ENCODE data around the gene ANKRD13A. TPM values are rescaled to one million over a fixed set of nuclear protein-coding genes. Genes with fewer than 3 reads are reported as not detected.

The ANKRD13A gene
- total and polyA plus RNA-seq, 12 donors, result 14.0 to 29.0 (median 18.6) TPM

DNA sequence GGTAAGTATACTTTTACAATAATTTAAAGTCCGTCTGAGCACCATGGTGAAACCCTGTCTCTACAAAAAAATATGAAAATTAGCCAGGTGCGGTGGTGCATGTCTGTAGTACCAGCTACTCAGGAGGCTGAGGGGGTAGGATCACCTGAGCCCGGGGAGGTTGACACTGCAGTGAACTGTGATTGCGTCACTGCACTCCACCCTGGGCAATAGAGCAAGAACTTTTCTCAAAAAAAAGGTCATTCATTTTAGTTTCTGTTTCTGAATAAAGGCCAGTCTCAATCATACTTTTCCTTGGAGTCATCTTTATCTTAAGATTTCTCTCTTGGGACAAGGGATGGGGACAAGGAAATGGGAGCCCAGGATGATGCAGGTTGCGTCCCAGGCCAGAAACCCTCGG, 12.9 kb downstream of the ANKRD13A start:
- WGBS, 2 donors, result 88 to 97% methylated on average over 6 of the region's 6 CpGs
- H3K27me3 ChIP-seq, result no peaks in the 10 kb centered on the region
- intact Hi-C loops (cut with DNase I), result no loop called here
- peaks cover 0 to 54% (median 24%) of the 10 kb centered on the region in 9 donors for H3K36me3 ChIP-seq
- H3K4me3 ChIP-seq, result no peak overlapping the region
- TF ChIP-seq, protein P1, sequence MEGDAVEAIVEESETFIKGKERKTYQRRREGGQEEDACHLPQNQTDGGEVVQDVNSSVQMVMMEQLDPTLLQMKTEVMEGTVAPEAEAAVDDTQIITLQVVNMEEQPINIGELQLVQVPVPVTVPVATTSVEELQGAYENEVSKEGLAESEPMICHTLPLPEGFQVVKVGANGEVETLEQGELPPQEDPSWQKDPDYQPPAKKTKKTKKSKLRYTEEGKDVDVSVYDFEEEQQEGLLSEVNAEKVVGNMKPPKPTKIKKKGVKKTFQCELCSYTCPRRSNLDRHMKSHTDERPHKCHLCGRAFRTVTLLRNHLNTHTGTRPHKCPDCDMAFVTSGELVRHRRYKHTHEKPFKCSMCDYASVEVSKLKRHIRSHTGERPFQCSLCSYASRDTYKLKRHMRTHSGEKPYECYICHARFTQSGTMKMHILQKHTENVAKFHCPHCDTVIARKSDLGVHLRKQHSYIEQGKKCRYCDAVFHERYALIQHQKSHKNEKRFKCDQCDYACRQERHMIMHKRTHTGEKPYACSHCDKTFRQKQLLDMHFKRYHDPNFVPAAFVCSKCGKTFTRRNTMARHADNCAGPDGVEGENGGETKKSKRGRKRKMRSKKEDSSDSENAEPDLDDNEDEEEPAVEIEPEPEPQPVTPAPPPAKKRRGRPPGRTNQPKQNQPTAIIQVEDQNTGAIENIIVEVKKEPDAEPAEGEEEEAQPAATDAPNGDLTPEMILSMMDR (IDR thresholded peaks at IDR 0.05), result no peak
- ATAC-seq (no peak), DNase-seq (no peak)
- peaks cover 0 to 7% (median 0%) of the 10 kb centered on the region in 11 donors for H3K9me3 ChIP-seq
- H3K27ac ChIP-seq, result peak overlapping the region in 1 of 10 donors; percentile 68
- H3K4me1 ChIP-seq, result peaks cover 0 to 40% (median 0%) of the 10 kb centered on the region in 9 donors

GRCh38 chr12:110012659-110013058, 13.4 kb downstream of the ANKRD13A start:
- Histone ChIP-seq H3K27me3 (no peaks in the 10 kb centered on the region), H3K27ac (peak overlapping the region in 1 of 10 donors; percentile 68), H3K4me3 (no peak overlapping the region), H3K36me3 (peaks cover 0 to 59% (median 24%) of the 10 kb centered on the region in 9 donors), H3K4me1 (peaks cover 0 to 40% (median 0%) of the 10 kb centered on the region in 9 donors), H3K9me3 (peaks cover 0 to 2% (median 0%) of the 10 kb centered on the region in 11 donors)
- ATAC-seq (no peak), DNase-seq (no peak)
- WGBS, 2 donors, result 86 to 94% methylated on average over 4 of the region's 4 CpGs
- TF ChIP-seq, protein P1 (IDR thresholded peaks at IDR 0.05), result no peak
- intact Hi-C loops (cut with DNase I), result no loop called here

DNA sequence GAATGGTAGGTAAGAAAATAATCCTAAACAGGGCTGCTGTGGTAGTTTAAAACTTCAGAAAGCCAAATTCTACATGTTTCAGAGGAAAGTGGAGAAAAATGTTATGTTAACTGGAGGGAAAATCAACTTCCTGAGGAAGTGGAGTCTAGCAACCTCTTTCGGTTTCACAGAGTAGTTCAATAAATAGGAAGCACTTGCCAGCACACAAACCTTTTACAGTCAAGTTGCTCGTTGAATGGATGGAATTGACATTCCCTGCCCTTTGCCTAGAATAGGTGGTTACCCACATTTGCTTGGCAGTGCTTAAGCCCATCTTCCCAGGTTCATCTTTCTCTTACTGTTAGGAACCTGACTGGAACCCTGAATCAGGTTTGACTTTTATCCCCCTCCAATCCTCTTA, 15.9 kb downstream of the ANKRD13A start:
- peak in 2 of 8 donors; percentile 29 to 30 for ATAC-seq
- no peak for DNase-seq
- peak overlapping the region in 4 of 10 donors; percentile 19 to 71 (median 38) for H3K27ac ChIP-seq
- WGBS, 2 donors, result 56 to 65% methylated on average over 2 of the region's 2 CpGs
- intact Hi-C loops (cut with DNase I), result no loop called here
- H3K4me1 ChIP-seq, result peaks cover 0 to 40% (median 0%) of the 10 kb centered on the region in 9 donors
- no peak overlapping the region for H3K4me3 ChIP-seq
- no peaks in the 10 kb centered on the region for H3K9me3 ChIP-seq
- TF ChIP-seq, protein P1 (IDR thresholded peaks at IDR 0.05), result peak in 3 of 9 donors; percentile 16 to 31 (median 17)
- peaks cover 0 to 84% (median 39%) of the 10 kb centered on the region in 9 donors for H3K36me3 ChIP-seq
- H3K27me3 ChIP-seq, result no peaks in the 10 kb centered on the region

- intact Hi-C loops (cut with DNase I), result no loop called here
- Histone ChIP-seq H3K27ac (no peak overlapping the region), H3K4me1 (peaks cover 0 to 32% (median 23%) of the 10 kb centered on the region in 9 donors), H3K36me3 (peaks cover 0 to 97% (median 29%) of the 10 kb centered on the region in 9 donors), H3K27me3 (no peaks in the 10 kb centered on the region), H3K9me3 (no peaks in the 10 kb centered on the region), H3K4me3 (no peak overlapping the region)
- 87 to 93% methylated on average over 4 of the region's 4 CpGs for WGBS, 2 donors
- TF ChIP-seq, protein P1 (IDR thresholded peaks at IDR 0.05), result no peak
- no peak for DNase-seq
- ATAC-seq, result no peak
These were observed 21.7 kb downstream of the ANKRD13A start for GRCh38 chr12:110020956-110021355.

Data from heart right ventricle (tissue), 16 donors.